KG1 (cell line): ENCODE measurements around the gene SMIM36.
"Not testable (repeated sequence)": the region's sequence is repeated elsewhere in the genome, so short reads cannot be mapped to it uniquely, and the experiment has no call there.

Source experiments
- DNase-seq: peaks from one replicate; lab custom pipeline; 2025; lab: John Stamatoyannopoulos, UW

The SMIM36 gene

GRCh38 chr17:55413825-55414489 is 97.3 kb downstream of the SMIM36 start:
- no peak for DNase-seq

GRCh38 chr17:55411463-55411855 is 99.8 kb downstream of the SMIM36 start:
- DNase-seq = no peak

GRCh38 chr17:55410722-55411462 is 100.4 kb downstream of the SMIM36 start:
- no peak for DNase-seq

- DNase-seq = no peak
Measured at GRCh38 chr17:55409030-55409800, 102.0 kb downstream of the SMIM36 start.

GRCh38 chr17:55407641-55408566 is 103.3 kb downstream of the SMIM36 start:
- DNase-seq = no peak

GRCh38 chr17:55405600-55405999 is 105.7 kb downstream of the SMIM36 start:
- no peak for DNase-seq

GRCh38 chr17:55404197-55404596 is 107.1 kb downstream of the SMIM36 start:
- not testable (repeated sequence) for DNase-seq

GRCh38 chr17:55402374-55402773 is 108.9 kb downstream of the SMIM36 start:
- DNase-seq = no peak
